NCI-H226 (cell line): ENCODE measurements around the gene RELT.

Experiments used
- DNase-seq: peaks from one replicate; pipeline ENCODE4 v3.0.0-alpha.2; 2015

RELT gene

GRCh38 chr11:73392108-73393010, 16.2 kb downstream of the RELT start:
- DNase-seq = no peak

GRCh38 chr11:73393011-73393380, 16.8 kb downstream of the RELT start:
- DNase-seq = no peak

- peak; percentile 63 for DNase-seq
Measured at GRCh38 chr11:73393479-73394415, 17.5 kb downstream of the RELT start.

GRCh38 chr11:73394416-73395296, 18.5 kb downstream of the RELT start:
- no peak for DNase-seq

- DNase-seq = no peak
Measured at GRCh38 chr11:73395297-73396208, 19.4 kb downstream of the RELT start.

GRCh38 chr11:73396251-73396930, 20.2 kb downstream of the RELT start:
- no peak for DNase-seq

- no peak for DNase-seq
Measured at GRCh38 chr11:73396985-73397384, 20.8 kb downstream of the RELT start.

- no peak for DNase-seq
Measured at GRCh38 chr11:73397468-73398131, 21.4 kb downstream of the RELT start.

GRCh38 chr11:73398132-73398526, 21.9 kb downstream of the RELT start:
- no peak for DNase-seq

GRCh38 chr11:73398721-73399120, 22.5 kb downstream of the RELT start:
- no peak for DNase-seq

- no peak for DNase-seq
Measured at GRCh38 chr11:73399159-73399590, 23.0 kb downstream of the RELT start.

- DNase-seq = no peak
Measured at GRCh38 chr11:73399636-73400035, 23.4 kb downstream of the RELT start.

GRCh38 chr11:73400293-73400692, 24.1 kb downstream of the RELT start:
- no peak for DNase-seq

- DNase-seq = no peak
Measured at GRCh38 chr11:73401217-73401923, 25.2 kb downstream of the RELT start.

GRCh38 chr11:73401924-73402833, 26.0 kb downstream of the RELT start:
- no peak for DNase-seq

- no peak for DNase-seq
Measured at GRCh38 chr11:73402834-73403185, 26.6 kb downstream of the RELT start.

- DNase-seq = no peak
Measured at GRCh38 chr11:73403541-73403940, 27.3 kb downstream of the RELT start.

- no peak for DNase-seq
Measured at GRCh38 chr11:73404048-73404447, 27.8 kb downstream of the RELT start.
